Measurements from ENCODE around the gene INTS13.

- TF ChIP-seq RAD21 (IDR thresholded peaks at IDR 0.05; ENCODE audit: low read depth) = no peak
- no peak for TF ChIP-seq POLR2A (IDR thresholded peaks at IDR 0.05; ENCODE audit: borderline replicate concordance, extremely low read depth, insufficient read depth, insufficient read length)
Observed at GRCh38 chr12:26976687-26977086, 38.9 kb upstream of the INTS13 start.
